ENCODE measurements around the gene HYOU1.

- TF ChIP-seq CTCF (IDR thresholded peaks at IDR 0.05) (no peak), POLR2AphosphoS5 (IDR thresholded peaks at IDR 0.05) (no peak), POLR2A (IDR thresholded peaks at IDR 0.05) (no peak), EP300 (IDR thresholded peaks at IDR 0.05) (no peak)
Measured at GRCh38 chr11:119016216-119017009, 40.6 kb downstream of the HYOU1 start.

Measured in sigmoid colon (tissue), 4 donors.